Bronchial epithelial cell (primary cell): Measurements from ENCODE around the gene WFDC12. TPM values are rescaled to one million over a fixed set of nuclear protein-coding genes. Genes with fewer than 3 reads are reported as not detected.

Source experiments
- DNase-seq: peaks from one replicate; pipeline ENCODE4 v3.0.0-alpha.2; 2010; ENCODE audit warnings: low read depth
- FAIRE-seq: peaks from 2 replicates; lab custom pipeline; 2011; peaks lifted over from hg19 to GRCh38; lab: Jason Lieb, UNC
- H3K27me3 ChIP-seq: 2 replicates; pipeline ENCODE4 v1.5.1; 2011; ENCODE audit warnings: low read length; ENCODE audit not compliant: control insufficient read depth, insufficient read depth
- H3K36me3 ChIP-seq: 2 replicates; pipeline ENCODE4 v1.5.1; 2011; ENCODE audit warnings: low read length; ENCODE audit not compliant: control insufficient read depth, insufficient read depth
- H3K4me3 ChIP-seq: 2 replicates; pipeline ENCODE4 v1.5.1; 2011; ENCODE audit warnings: mild to moderate bottlenecking, low read depth, low read length, control low read depth
- total RNA-seq: library from RNA; depleted of rRNA; stranded (reverse); fragments of >200 nt; gene quantifications from 2 replicates; pipeline ENCODE4 v1.2.1, GENCODE V29; 2014
- TF ChIP-seq, protein P1 (sequence below): IDR thresholded peaks from 2 replicates; pipeline ENCODE4 v1.5.1; 2011; ENCODE audit warnings: mild to moderate bottlenecking, moderate library complexity, low read length, control low read depth, inconsistent platforms; ENCODE audit not compliant: insufficient read depth, severe bottlenecking

WFDC12 gene
- total RNA-seq, 1 donor from 2014 or later = not detected

DNA sequence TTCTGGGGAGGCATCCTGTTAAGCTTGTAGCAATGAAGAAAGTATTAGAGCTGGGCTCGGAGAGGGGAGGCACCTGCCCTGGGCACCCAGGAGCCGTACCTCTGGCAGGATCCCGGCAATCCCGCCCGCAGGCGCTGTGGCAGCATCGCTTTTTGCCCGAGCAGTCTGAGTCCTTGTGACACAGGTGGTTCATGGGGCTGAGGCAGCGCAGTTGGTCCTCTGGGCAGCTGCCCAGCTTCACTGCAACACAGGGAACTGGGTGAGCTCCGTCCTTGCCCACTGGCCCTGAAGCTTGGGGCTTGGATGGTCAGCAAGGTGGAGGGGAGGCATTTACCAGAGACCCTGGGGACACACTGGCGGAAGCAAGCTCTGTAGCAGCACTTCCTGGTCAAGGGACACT is 14.0 kb downstream of the WFDC12 start:
- TF ChIP-seq, protein P1, sequence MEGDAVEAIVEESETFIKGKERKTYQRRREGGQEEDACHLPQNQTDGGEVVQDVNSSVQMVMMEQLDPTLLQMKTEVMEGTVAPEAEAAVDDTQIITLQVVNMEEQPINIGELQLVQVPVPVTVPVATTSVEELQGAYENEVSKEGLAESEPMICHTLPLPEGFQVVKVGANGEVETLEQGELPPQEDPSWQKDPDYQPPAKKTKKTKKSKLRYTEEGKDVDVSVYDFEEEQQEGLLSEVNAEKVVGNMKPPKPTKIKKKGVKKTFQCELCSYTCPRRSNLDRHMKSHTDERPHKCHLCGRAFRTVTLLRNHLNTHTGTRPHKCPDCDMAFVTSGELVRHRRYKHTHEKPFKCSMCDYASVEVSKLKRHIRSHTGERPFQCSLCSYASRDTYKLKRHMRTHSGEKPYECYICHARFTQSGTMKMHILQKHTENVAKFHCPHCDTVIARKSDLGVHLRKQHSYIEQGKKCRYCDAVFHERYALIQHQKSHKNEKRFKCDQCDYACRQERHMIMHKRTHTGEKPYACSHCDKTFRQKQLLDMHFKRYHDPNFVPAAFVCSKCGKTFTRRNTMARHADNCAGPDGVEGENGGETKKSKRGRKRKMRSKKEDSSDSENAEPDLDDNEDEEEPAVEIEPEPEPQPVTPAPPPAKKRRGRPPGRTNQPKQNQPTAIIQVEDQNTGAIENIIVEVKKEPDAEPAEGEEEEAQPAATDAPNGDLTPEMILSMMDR = no peak
- Histone ChIP-seq H3K27me3 (peaks cover 3% of the 10 kb centered on the region), H3K36me3 (no peaks in the 10 kb centered on the region), H3K4me3 (no peak overlapping the region)
- DNase-seq = no peak
- FAIRE-seq = no peak

DNA sequence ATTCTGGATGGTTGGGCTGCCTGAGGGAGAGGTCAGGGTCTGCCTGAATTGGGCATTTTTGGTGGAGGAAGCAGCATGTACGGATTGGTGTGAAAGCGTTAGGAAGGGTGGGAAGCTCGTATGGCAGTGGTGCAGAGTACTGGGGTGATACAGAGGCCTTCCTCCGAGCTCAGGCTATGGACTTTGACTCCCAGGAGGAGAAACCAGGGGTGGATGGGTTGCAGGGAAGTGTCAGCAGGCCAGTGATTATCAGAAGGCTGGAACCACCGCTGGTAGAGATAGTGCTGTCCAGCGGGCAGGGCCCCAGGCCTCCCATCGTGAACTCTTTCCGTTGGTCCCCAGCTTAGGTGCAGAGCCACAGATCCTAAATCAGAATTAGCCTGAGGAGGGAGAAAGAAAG is 14.6 kb downstream of the WFDC12 start:
- DNase-seq (no peak), FAIRE-seq (no peak)
- peaks cover 3% of the 10 kb centered on the region for H3K27me3 ChIP-seq
- TF ChIP-seq, protein P1 = no peak
- H3K4me3 ChIP-seq = no peak overlapping the region
- no peaks in the 10 kb centered on the region for H3K36me3 ChIP-seq

DNA sequence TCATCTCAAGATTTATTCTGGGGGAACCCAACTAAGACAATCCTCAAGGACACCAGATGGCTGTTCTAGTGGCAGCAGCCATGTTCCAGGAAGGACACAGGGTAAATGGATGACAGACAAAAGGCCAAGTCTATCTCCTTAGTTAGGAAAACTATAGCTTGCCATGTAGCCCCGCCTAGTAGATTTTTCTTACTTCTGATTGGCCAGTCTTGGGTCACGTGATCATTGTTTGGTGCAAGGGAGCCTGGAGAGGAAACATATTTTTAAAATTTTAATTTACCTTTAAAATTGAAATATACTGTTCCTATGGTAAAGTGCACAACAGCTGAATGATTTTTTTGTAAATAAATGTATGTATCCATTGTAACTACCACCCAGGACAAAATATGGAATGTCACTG is 18.9 kb downstream of the WFDC12 start:
- DNase-seq = no peak
- Histone ChIP-seq H3K4me3 (no peak overlapping the region), H3K36me3 (no peaks in the 10 kb centered on the region), H3K27me3 (peaks cover 2% of the 10 kb centered on the region)
- TF ChIP-seq, protein P1 = no peak
- FAIRE-seq = no peak

DNA sequence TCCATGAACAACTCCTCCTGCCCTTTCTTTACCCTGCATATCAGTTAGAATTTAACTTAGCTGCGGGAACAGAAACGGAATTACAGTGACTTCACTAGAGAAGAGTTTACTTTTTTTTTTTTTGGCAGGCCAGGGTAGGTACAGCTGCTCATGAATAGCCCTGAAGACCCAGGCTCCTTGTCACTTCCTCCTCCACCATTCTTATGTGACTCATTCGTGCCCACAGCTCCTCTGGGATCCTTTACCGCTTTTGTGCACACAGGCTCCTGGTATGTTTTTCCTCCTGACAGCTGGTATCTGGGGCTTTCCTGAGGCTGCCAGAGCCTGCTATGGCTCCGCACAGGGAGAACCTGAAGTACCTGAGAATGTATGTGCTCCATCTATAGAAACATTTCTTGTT is 19.5 kb downstream of the WFDC12 start:
- FAIRE-seq = no peak
- H3K36me3 ChIP-seq = no peaks in the 10 kb centered on the region
- peak; percentile 93 for DNase-seq
- H3K4me3 ChIP-seq = no peak overlapping the region
- TF ChIP-seq, protein P1 = no peak
- H3K27me3 ChIP-seq = peaks cover 2% of the 10 kb centered on the region

DNA sequence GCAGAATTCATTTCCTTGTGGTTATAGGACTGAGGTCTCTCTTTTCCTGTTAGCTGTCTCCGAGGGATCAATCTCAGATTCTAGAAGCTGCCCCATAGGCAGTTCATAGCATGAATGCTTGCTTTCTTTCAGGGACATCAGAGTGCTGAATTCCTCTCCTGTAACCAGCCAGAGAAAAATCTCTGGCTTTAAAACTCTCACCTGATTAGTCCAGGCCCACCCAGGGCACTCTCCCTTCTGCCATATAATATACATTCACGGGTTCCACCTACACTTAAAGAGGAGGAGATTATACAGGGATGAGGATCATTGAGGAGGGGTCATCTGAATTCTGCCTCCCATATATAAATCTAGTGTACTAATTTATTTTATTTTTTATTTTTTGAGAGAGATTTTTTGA is 21.2 kb downstream of the WFDC12 start:
- Histone ChIP-seq H3K36me3 (no peaks in the 10 kb centered on the region), H3K4me3 (no peak overlapping the region), H3K27me3 (peaks cover 3% of the 10 kb centered on the region)
- DNase-seq = no peak
- FAIRE-seq = no peak
- TF ChIP-seq, protein P1 = no peak

DNA sequence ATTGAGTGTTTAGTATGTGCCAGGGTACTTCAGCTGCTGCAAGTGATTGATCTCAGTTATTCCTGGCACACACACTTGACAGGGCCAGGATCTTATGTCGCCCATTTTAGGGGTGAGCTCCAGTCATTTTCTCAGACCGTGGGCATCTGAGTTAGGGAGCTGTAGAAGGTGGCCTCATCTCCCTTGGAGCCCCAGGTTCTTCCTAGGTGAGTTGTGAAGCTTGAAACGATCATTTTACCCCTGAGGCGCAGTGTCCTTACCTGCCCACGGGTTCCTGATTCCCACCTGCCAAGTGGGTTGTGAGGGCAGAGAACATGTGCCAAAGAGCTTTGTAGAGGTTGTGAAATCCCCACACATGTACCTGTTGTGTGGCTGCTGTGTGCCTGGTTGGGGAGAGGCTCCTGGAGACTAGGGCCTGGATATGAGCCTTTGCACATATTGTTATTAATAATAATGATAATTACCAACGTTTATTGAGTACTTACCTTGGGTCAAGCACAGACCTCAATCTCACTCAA is 22.9 kb downstream of the WFDC12 start:
- TF ChIP-seq, protein P1 = no peak
- Histone ChIP-seq H3K36me3 (no peaks in the 10 kb centered on the region), H3K4me3 (no peak overlapping the region), H3K27me3 (peaks cover 10% of the 10 kb centered on the region)
- FAIRE-seq (no peak), DNase-seq (no peak)
